K562 (cell line): ENCODE results near the gene ENO2.

Source experiments
- JUNB ChIP-seq: fragments of 450-650 bp; formaldehyde crosslinking; conservative IDR thresholded peaks from 2 replicates; pipeline ENCODE4 v1.4.0; 2020; ENCODE audit warnings: mild to moderate bottlenecking
- KLF6 ChIP-seq: fragments of 250-450 bp; sonication (Bioruptor Pico); IDR thresholded peaks from 2 replicates; pipeline ENCODE4 v1.4.0; 2020; ENCODE audit warnings: mild to moderate bottlenecking, moderate library complexity, borderline replicate concordance
- MEF2A ChIP-seq: IDR thresholded peaks from 2 replicates; pipeline ENCODE4 v1.6.1; 2011; ENCODE audit warnings: low read depth, mild to moderate bottlenecking, low read length, moderate library complexity; ENCODE audit not compliant: control insufficient read depth
- SMARCC2 ChIP-seq: fragments of 450-650 bp; IDR thresholded peaks from 2 replicates; pipeline ENCODE4 v1.6.1; 2017; ENCODE audit warnings: antibody characterized with exemption, moderate library complexity, mild to moderate bottlenecking, low read depth
- TF ChIP-seq, protein P1 (sequence below), 2 experiments: fragments of 450-650 bp in 1 of 2; sonication (generic) in 1 of 2; formaldehyde crosslinking in 1 of 2; IDR thresholded peaks in 1 of 2; conservative IDR thresholded peaks in 1 of 2; 2 replicates each; pipeline versions ENCODE4 v1.6.1 to v1.8.1; 2016 to 2023; ENCODE audit warnings: mild to moderate bottlenecking in 2 of 2, moderate library complexity in 2 of 2, inconsistent platforms in 1 of 2, missing genetic modification reagents in 1 of 2

DNA sequence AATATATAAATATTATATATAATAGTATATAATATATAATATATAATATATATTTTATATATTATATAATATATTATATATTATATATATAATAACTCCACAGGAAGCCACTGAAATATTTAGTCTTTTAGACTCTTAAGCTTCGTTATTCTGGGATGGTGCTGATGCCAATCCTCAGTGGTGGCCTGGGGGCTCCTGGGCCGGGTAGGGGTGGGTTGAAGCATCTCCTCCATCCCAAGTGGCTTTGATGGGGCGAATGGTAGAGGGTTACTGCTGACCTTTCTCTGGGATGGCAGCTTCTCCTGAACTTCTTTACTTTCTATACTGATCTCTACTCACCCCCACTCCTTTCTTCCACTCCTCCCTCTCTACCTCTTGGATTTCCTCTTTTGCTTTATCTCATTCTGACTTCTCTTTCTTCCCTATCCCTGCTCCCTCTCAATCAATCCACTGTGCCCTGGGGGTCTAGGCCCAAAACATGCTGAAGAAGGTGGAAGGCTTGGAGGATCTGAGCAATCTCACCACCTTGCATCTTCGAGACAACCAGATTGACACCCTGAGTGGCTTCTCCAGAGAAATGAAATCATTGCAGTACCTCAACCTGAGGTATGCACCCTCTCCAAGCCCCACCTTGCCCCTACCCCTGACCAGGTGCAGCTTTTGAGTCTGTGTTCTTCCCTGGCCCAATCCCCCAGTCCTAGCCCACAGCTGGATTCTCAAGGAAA is 4.8 kb upstream of the ENO2 start:
- TF ChIP-seq JUNB (no peak), MEF2A (no peak), KLF6 (no peak), SMARCC2 (no peak)
- TF ChIP-seq, protein P1, sequence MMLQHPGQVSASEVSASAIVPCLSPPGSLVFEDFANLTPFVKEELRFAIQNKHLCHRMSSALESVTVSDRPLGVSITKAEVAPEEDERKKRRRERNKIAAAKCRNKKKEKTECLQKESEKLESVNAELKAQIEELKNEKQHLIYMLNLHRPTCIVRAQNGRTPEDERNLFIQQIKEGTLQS (IDR thresholded peaks at IDR 0.05), result no peak
- TF ChIP-seq, protein P1 (CRISPR knock-in tag; conservative IDR thresholded peaks at IDR 0.05), result no peak
